Upper lobe of left lung (tissue), 6 donors: Measurements from ENCODE around the gene ZNF444. TPM values are rescaled to one million over a fixed set of nuclear protein-coding genes. Genes with fewer than 3 reads are reported as not detected.

Source experiments
- ATAC-seq, 2 donors: fragments of 200-7000 bp; cut with Tn5 transposase; one replicate each; pipeline ENCODE4 v1.9.1; 2022; ENCODE audit warnings: mild to moderate bottlenecking in 2 of 2, moderate library complexity in 2 of 2; ENCODE audit not compliant: low FRiP score in 2 of 2
- DNase-seq, 2 donors: peaks; one replicate each; pipeline ENCODE4 v3.0.0-alpha.2; 2019 to 2020
- H3K27ac ChIP-seq, 4 donors: fragments of 200-600 bp; sonication (generic); one replicate each; pipeline ENCODE4 v1.5.1; 2016 to 2019
- H3K27me3 ChIP-seq, 4 donors: fragments of 200-600 bp; sonication (generic); one replicate each; pipeline ENCODE4 v1.5.1; 2017 to 2019
- H3K36me3 ChIP-seq, 4 donors: fragments of 200-600 bp; sonication (generic); one replicate each; pipeline ENCODE4 v1.5.1; 2016 to 2019
- H3K4me1 ChIP-seq, 4 donors: fragments of 200-600 bp; sonication (generic); one replicate each; pipeline ENCODE4 v1.5.1; 2018 to 2019
- H3K4me3 ChIP-seq, 4 donors: fragments of 200-600 bp; sonication (generic); one replicate each; pipeline ENCODE4 v1.5.1; 2017 to 2019; ENCODE audit warnings: mild to moderate bottlenecking in 2 of 4, moderate library complexity in 1 of 4
- H3K9me3 ChIP-seq, 4 donors: fragments of 200-600 bp; sonication (generic); one replicate each; pipeline ENCODE4 v1.5.1; 2018 to 2019
- EP300 ChIP-seq, 4 donors: sonication (generic); formaldehyde crosslinking; IDR thresholded peaks; one replicate each; pipeline ENCODE4 v1.5.1; 2017; ENCODE audit warnings: antibody characterized with exemption in 4 of 4, control low read depth in 2 of 4
- POLR2A ChIP-seq, 4 donors: fragments of 450-650 bp; IDR thresholded peaks; one replicate each; pipeline ENCODE4 v1.5.1; 2016 to 2017; ENCODE audit warnings: antibody characterized with exemption in 4 of 4, mild to moderate bottlenecking in 2 of 4
- POLR2AphosphoS5 ChIP-seq, 2 donors: sonication (generic); formaldehyde crosslinking; IDR thresholded peaks; one replicate each; pipeline ENCODE4 v1.5.1; 2017; ENCODE audit warnings: antibody characterized with exemption in 2 of 2
- WGBS, 2 donors: methylation state at CpG; one replicate each; pipeline ENCODE4 v1.1.5; 2017 to 2018; 5-methylcytosine and 5-hydroxymethylcytosine counted together
- total RNA-seq, 6 donors: library from RNA; depleted of rRNA in 4 of 6; stranded (reverse); fragments of >200 nt in 4 of 6; gene quantifications; one replicate each; pipeline versions ENCODE4 v1.1.0 to v1.2.1, GENCODE V29; 2016 to 2021
- TF ChIP-seq, protein P1 (sequence below), 6 experiments: fragments of 450-650 bp in 4 of 6; fragments of 200-600 bp in 2 of 6; sonication (generic) in 2 of 6; IDR thresholded peaks; one replicate each; pipeline ENCODE4 v1.5.1; 2016 to 2019; ENCODE audit warnings: antibody characterized with exemption in 6 of 6
- donor health status: DM: no; HTN: no; CAD: no; lungs with moderate emphysema.
- donor health status: DM: no; HTN: yes; CAD: no; lungs with severe emphysema.

The ZNF444 gene
- total RNA-seq, 6 donors from 2014 or later, result 29.2 to 131 (median 61.3) TPM

DNA sequence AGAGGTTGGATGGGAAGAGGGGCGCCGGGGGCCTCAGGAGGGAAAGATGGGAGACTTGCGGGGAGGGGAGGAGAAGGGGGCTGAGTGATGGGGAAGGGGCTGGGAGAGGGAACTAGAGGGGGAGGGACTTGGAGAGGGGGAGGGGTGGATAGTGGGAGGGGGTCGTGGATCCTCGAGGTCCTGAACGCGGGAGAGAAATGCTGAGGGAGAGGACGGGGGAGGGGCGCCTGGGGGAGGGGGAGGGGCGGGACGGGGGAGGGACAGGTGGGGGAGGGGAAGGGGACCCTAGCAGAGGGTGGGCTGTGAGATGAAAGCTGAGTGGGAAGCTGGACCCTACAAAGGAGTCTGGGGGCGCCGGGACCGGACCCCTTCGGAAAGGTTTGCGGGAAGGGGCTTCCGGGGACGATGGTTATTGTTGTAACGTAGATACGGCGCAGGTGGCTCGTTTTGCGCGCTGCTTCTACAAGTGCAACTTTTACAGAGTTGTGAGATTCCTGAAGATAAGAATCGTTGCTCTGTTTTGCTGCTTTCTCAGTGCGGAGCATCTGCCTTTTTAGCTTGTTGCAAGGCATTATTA, 418 bp downstream of the ZNF444 start:
- Histone ChIP-seq H3K4me3 (peak overlapping the region; percentile 36 to 68 (median 59)), H3K4me1 (peaks cover 33 to 68% (median 44%) of the 10 kb centered on the region in 4 donors), H3K27ac (peak overlapping the region; percentile 83 to 95 (median 89)), H3K9me3 (no peaks in the 10 kb centered on the region), H3K27me3 (no peaks in the 10 kb centered on the region), H3K36me3 (peaks cover 0 to 4% (median 2%) of the 10 kb centered on the region in 4 donors)
- ATAC-seq, result no peak
- 3% methylated on average over 14 to 20 of the region's 26 CpGs for WGBS, 2 donors
- DNase-seq, result no peak
- TF ChIP-seq POLR2AphosphoS5 (IDR thresholded peaks at IDR 0.05), result no peak
- TF ChIP-seq, protein P1, sequence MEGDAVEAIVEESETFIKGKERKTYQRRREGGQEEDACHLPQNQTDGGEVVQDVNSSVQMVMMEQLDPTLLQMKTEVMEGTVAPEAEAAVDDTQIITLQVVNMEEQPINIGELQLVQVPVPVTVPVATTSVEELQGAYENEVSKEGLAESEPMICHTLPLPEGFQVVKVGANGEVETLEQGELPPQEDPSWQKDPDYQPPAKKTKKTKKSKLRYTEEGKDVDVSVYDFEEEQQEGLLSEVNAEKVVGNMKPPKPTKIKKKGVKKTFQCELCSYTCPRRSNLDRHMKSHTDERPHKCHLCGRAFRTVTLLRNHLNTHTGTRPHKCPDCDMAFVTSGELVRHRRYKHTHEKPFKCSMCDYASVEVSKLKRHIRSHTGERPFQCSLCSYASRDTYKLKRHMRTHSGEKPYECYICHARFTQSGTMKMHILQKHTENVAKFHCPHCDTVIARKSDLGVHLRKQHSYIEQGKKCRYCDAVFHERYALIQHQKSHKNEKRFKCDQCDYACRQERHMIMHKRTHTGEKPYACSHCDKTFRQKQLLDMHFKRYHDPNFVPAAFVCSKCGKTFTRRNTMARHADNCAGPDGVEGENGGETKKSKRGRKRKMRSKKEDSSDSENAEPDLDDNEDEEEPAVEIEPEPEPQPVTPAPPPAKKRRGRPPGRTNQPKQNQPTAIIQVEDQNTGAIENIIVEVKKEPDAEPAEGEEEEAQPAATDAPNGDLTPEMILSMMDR (IDR thresholded peaks at IDR 0.05), result no peak
- no peak for TF ChIP-seq EP300 (IDR thresholded peaks at IDR 0.05)
- no peak for TF ChIP-seq POLR2A (IDR thresholded peaks at IDR 0.05)

DNA sequence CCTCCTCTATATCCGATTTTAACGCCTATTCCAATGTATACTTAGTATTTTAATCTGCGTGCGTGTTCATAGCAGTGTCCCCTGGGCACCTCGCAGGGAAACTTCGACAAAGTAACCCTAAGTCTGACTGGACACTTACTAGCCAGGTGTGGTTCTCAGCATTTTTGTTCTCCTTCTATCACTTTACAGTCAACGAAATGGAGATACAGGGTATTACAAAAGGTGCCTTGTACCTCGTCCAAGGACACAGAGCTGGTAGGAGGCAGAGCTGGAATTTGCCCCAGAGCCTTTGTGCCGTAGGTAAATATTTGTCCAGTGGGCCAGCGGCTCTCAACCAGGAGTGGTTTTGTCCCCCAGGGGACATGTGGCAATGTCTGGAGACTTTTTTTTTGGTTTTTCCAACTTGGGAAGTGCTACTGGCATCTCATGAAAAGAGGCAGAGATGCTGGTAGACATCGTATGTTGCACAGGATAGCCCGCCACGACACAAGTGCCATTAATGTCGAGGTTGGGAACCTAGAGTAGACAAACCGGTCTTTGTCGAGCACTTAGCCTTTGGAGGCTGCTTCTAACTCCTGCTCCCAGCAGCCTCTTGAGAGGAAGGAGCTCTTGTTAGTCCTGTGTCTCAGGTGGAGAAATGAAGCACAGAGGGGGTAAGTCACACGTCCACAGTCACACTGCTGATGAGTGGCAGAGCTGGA, 1.1 kb downstream of the ZNF444 start:
- Histone ChIP-seq H3K36me3 (peaks cover 0 to 11% (median 9%) of the 10 kb centered on the region in 4 donors), H3K27me3 (no peaks in the 10 kb centered on the region), H3K9me3 (no peaks in the 10 kb centered on the region), H3K4me3 (peak overlapping the region in 3 of 4 donors; percentile 59 to 68 (median 59)), H3K27ac (peak overlapping the region; percentile 83 to 95 (median 89)), H3K4me1 (peaks cover 33 to 61% (median 37%) of the 10 kb centered on the region in 4 donors)
- ATAC-seq (peak in 1 of 2 donors; percentile 24), DNase-seq (peak in 1 of 2 donors; percentile 82)
- 54 to 65% methylated on average over 16 to 17 of the region's 17 CpGs for WGBS, 2 donors
- peak in 1 of 4 donors; percentile 54 for TF ChIP-seq POLR2A (IDR thresholded peaks at IDR 0.05)
- TF ChIP-seq, protein P1 (IDR thresholded peaks at IDR 0.05), result no peak
- peak in 1 of 4 donors; percentile 56 for TF ChIP-seq EP300 (IDR thresholded peaks at IDR 0.05)
- peak in 1 of 2 donors; percentile 49 for TF ChIP-seq POLR2AphosphoS5 (IDR thresholded peaks at IDR 0.05)

DNA sequence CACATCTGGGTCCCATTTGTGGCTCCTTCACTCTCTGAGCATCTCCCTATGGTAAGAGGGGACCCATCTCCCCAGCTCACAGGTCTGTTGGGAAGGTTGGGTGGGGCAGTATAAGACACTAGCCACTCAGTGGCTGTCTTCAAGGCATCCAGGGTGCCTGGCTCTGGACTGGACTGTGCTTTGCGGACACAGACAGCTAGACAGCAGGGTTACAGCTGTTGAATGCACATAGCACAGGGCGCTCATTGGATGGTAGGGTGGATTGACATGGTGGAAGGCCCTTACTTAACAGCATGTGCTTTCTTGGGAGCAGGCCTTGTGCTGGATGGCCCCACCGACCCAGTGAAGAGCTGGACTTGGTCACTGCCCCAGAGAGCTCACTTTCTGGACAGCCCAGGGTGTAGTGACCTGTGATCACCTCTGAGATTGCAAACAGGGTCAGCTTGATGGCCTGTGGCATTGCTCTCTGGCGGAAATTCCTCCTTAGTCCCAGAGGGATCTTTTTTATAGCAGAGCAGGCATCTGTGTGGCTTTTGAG, 1.9 kb downstream of the ZNF444 start:
- TF ChIP-seq POLR2A (IDR thresholded peaks at IDR 0.05), result no peak
- no peak for TF ChIP-seq EP300 (IDR thresholded peaks at IDR 0.05)
- TF ChIP-seq, protein P1 (IDR thresholded peaks at IDR 0.05), result no peak
- TF ChIP-seq POLR2AphosphoS5 (IDR thresholded peaks at IDR 0.05), result no peak
- Histone ChIP-seq H3K9me3 (no peaks in the 10 kb centered on the region), H3K27me3 (no peaks in the 10 kb centered on the region), H3K36me3 (peaks cover 0 to 19% (median 15%) of the 10 kb centered on the region in 4 donors), H3K4me1 (peaks cover 28 to 54% (median 31%) of the 10 kb centered on the region in 4 donors), H3K4me3 (no peak overlapping the region), H3K27ac (peak overlapping the region; percentile 79 to 90 (median 86))
- WGBS, 2 donors, result 82 to 100% methylated on average over 1 to 4 of the region's 4 CpGs
- DNase-seq (no peak), ATAC-seq (no peak)

DNA sequence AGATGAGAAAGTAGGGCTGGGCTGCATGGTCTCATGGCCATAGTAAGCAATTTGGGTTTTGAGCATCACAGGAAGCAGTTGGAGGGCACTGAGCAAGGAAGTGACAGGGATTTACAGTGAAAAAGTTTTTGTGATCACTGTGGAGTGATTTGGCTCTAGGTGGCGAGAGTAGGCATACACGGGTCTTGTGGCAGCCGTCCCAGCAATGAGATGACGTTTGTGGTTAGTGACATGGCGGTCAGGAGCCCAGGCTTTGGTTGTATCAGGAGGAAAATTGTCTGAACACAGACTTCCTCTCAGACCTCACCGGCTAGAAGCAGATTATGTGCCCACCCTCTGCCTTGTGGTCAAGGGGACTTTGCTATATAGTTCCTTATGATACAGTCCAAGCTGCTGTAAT, 3.3 kb downstream of the ZNF444 start:
- Histone ChIP-seq H3K36me3 (peaks cover 0 to 29% (median 20%) of the 10 kb centered on the region in 4 donors), H3K27me3 (no peaks in the 10 kb centered on the region), H3K27ac (peak overlapping the region; percentile 19 to 88 (median 66)), H3K9me3 (no peaks in the 10 kb centered on the region), H3K4me3 (no peak overlapping the region), H3K4me1 (peaks cover 23 to 47% (median 26%) of the 10 kb centered on the region in 4 donors)
- TF ChIP-seq POLR2A (IDR thresholded peaks at IDR 0.05) (no peak), POLR2AphosphoS5 (IDR thresholded peaks at IDR 0.05) (no peak), EP300 (IDR thresholded peaks at IDR 0.05) (no peak)
- TF ChIP-seq, protein P1 (IDR thresholded peaks at IDR 0.05), result no peak
- 42 to 43% methylated on average over 6 of the region's 6 CpGs for WGBS, 2 donors
- DNase-seq (no peak), ATAC-seq (no peak)
